Stomach (tissue), 4 donors: ENCODE data around the gene TCF12.

Source experiments
- CTCF ChIP-seq, 7 experiments: fragments of 450-650 bp in 4 of 7; fragments of 200-600 bp in 3 of 7; sonication (generic) in 3 of 7; IDR thresholded peaks; one replicate each; pipeline ENCODE4 v1.5.1; 2016 to 2019; ENCODE audit warnings: antibody characterized with exemption in 7 of 7, control low read depth in 2 of 7, mild to moderate bottlenecking in 1 of 7
- POLR2A ChIP-seq, 4 donors: fragments of 450-650 bp; IDR thresholded peaks; one replicate each; pipeline ENCODE4 v1.6.1; 2016; ENCODE audit warnings: antibody characterized with exemption in 4 of 4, control low read depth in 2 of 4, mild to moderate bottlenecking in 1 of 4, moderate library complexity in 1 of 4
- POLR2AphosphoS5 ChIP-seq, 3 donors: sonication (generic); formaldehyde crosslinking; IDR thresholded peaks; one replicate each; pipeline ENCODE4 v1.6.1; 2016; ENCODE audit warnings: antibody characterized with exemption in 3 of 3

GRCh38 chr15:57290826-57291225 lies 372.4 kb downstream of the TCF12 start:
- TF ChIP-seq POLR2AphosphoS5 (IDR thresholded peaks at IDR 0.05) (no peak), CTCF (IDR thresholded peaks at IDR 0.05) (no peak), POLR2A (IDR thresholded peaks at IDR 0.05) (no peak)
